Right lung (tissue), 10 donors: ENCODE results near the gene DAG1. TPM values are rescaled to one million over a fixed set of nuclear protein-coding genes. Genes with fewer than 3 reads are reported as not detected.
A peak's percentile ranks its signal among the peaks of the same experiment; 100 is the strongest.

Experiments
- DNase-seq, 2 donors: peaks; one replicate each; pipeline ENCODE4 v3.0.0-alpha.2; 2013
- long read RNA-seq, 8 donors: transcript quantifications; one replicate each; lab custom pipeline, GENCODE V29; 2026
- polyA plus RNA-seq, 5 donors: library from polyadenylated mRNA; unstranded; fragments of 120-200 nt; gene quantifications; one replicate each; pipeline versions ENCODE4 v1.2.1 to v1.2.3, GENCODE V29; 2013; ENCODE audit warnings: inconsistent platforms in 1 of 5, low replicate concordance in 1 of 5; ENCODE audit not compliant: insufficient read length in 5 of 5, insufficient read depth in 1 of 5

Gene DAG1
- 10 to 100 TPM; 43.0 to 62.1 (median 50.1) TPM for polyA plus RNA-seq
- long read RNA-seq, donor 1, full-length matches to known transcripts, result 21 of 21 reads
- long read RNA-seq, donor 1, partial matches to known transcripts, result 0 of 21 reads
- long read RNA-seq, donor 1, other reads (novel, unspliced or antisense), result 0 of 21 reads
- long read RNA-seq, donor 2, full-length matches to known transcripts, result 7 of 7 reads
- long read RNA-seq, donor 2, partial matches to known transcripts, result 0 of 7 reads
- long read RNA-seq, donor 2, other reads (novel, unspliced or antisense), result 0 of 7 reads
- long read RNA-seq, donor 3, full-length matches to known transcripts, result 13 of 13 reads
- long read RNA-seq, donor 3, partial matches to known transcripts, result 0 of 13 reads
- long read RNA-seq, donor 3, other reads (novel, unspliced or antisense), result 0 of 13 reads
- long read RNA-seq, donor 4, full-length matches to known transcripts, result 13 of 13 reads
- long read RNA-seq, donor 4, partial matches to known transcripts, result 0 of 13 reads
- long read RNA-seq, donor 4, other reads (novel, unspliced or antisense), result 0 of 13 reads
- long read RNA-seq, donor 5, full-length matches to known transcripts, result 18 of 18 reads
- long read RNA-seq, donor 5, partial matches to known transcripts, result 0 of 18 reads
- long read RNA-seq, donor 5, other reads (novel, unspliced or antisense), result 0 of 18 reads
- long read RNA-seq, donor 6, full-length matches to known transcripts, result 16 of 16 reads
- long read RNA-seq, donor 6, partial matches to known transcripts, result 0 of 16 reads
- long read RNA-seq, donor 6, other reads (novel, unspliced or antisense), result 0 of 16 reads
- long read RNA-seq, donor 7, full-length matches to known transcripts, result 13 of 13 reads
- long read RNA-seq, donor 7, partial matches to known transcripts, result 0 of 13 reads
- long read RNA-seq, donor 7, other reads (novel, unspliced or antisense), result 0 of 13 reads
- long read RNA-seq, donor 8, full-length matches to known transcripts, result 3 of 3 reads
- long read RNA-seq, donor 8, partial matches to known transcripts, result 0 of 3 reads
- long read RNA-seq, donor 8, other reads (novel, unspliced or antisense), result 0 of 3 reads

GRCh38 chr3:49469936-49470713 lies at the start of gene DAG1:
TSS of gene DAG1 (plus strand) at chr3:49470267. CDS start at chr3:49510535, 40,268 bp downstream.
- DNase-seq, result peak; percentile 96

- DNase-seq, result no peak
These were observed 48.1 kb upstream of the DAG1 start for GRCh38 chr3:49421890-49422378.

GRCh38 chr3:49422379-49423248 lies 47.5 kb upstream of the DAG1 start, which contains the start of gene AMT:
TSS of gene AMT (minus strand) at chr3:49422473. CDS start at chr3:49422450, 23 bp downstream.
- no peak for DNase-seq

GRCh38 chr3:49424816-49425215 lies 45.3 kb upstream of the DAG1 start:
- no peak for DNase-seq

GRCh38 chr3:49427586-49427985 lies 42.5 kb upstream of the DAG1 start:
- DNase-seq, result no peak

GRCh38 chr3:49428752-49429080 lies 41.4 kb upstream of the DAG1 start:
- DNase-seq, result no peak

GRCh38 chr3:49434731-49435130 lies 35.3 kb upstream of the DAG1 start:
- DNase-seq, result no peak

GRCh38 chr3:49445391-49445790 lies 24.7 kb upstream of the DAG1 start:
- no peak for DNase-seq

GRCh38 chr3:49453621-49454020 lies 16.4 kb upstream of the DAG1 start:
- no peak for DNase-seq

- DNase-seq, result no peak
These were observed 15.6 kb upstream of the DAG1 start for GRCh38 chr3:49454458-49454857.

- DNase-seq, result no peak
These were observed 15.0 kb upstream of the DAG1 start for GRCh38 chr3:49454898-49455681.

- no peak for DNase-seq
These were observed 13.6 kb upstream of the DAG1 start for GRCh38 chr3:49456466-49456865.

- no peak for DNase-seq
These were observed 9.7 kb upstream of the DAG1 start for GRCh38 chr3:49460188-49460890.

- DNase-seq, result no peak
These were observed 9.1 kb upstream of the DAG1 start for GRCh38 chr3:49460956-49461355.

GRCh38 chr3:49461443-49462171 lies 8.5 kb upstream of the DAG1 start:
- DNase-seq, result no peak

- DNase-seq, result no peak
These were observed 7.8 kb upstream of the DAG1 start for GRCh38 chr3:49462222-49462621.

GRCh38 chr3:49465270-49466034 lies 4.6 kb upstream of the DAG1 start:
- no peak for DNase-seq
